WTC11 (cell line): ENCODE data around the gene CCDC12.

Source experiments
- CBFB ChIP-seq: sonication (generic); formaldehyde crosslinking; IDR thresholded peaks from 2 replicates; pipeline ENCODE4 v1.8.1; 2022; ENCODE audit warnings: mild to moderate bottlenecking, low read depth, missing genetic modification reagents
- CTCF ChIP-seq: fragments of 200-600 bp; IDR thresholded peaks from 2 replicates; pipeline ENCODE4 v1.8.0; 2022; ENCODE audit warnings: antibody characterized with exemption
- E2F4 ChIP-seq: sonication (generic); formaldehyde crosslinking; IDR thresholded peaks from 2 replicates; pipeline ENCODE4 v1.8.1; 2022; ENCODE audit warnings: low read depth, mild to moderate bottlenecking, moderate library complexity, missing genetic modification reagents, borderline replicate concordance
- ESRRA ChIP-seq: sonication (generic); formaldehyde crosslinking; IDR thresholded peaks from 2 replicates; pipeline ENCODE4 v1.8.1; 2022; ENCODE audit warnings: mild to moderate bottlenecking, missing genetic modification reagents, borderline replicate concordance
- ETV6 ChIP-seq: sonication (generic); formaldehyde crosslinking; IDR thresholded peaks from 2 replicates; pipeline ENCODE4 v1.8.1; 2022; ENCODE audit warnings: mild to moderate bottlenecking, missing genetic modification reagents
- FOXP1 ChIP-seq: sonication (generic); formaldehyde crosslinking; IDR thresholded peaks from 2 replicates; pipeline ENCODE4 v1.8.0; 2022; ENCODE audit warnings: missing genetic modification reagents, mild to moderate bottlenecking, moderate library complexity, borderline replicate concordance
- RELA ChIP-seq: sonication (generic); formaldehyde crosslinking; IDR thresholded peaks from 2 replicates; pipeline ENCODE4 v1.8.1; 2022; ENCODE audit warnings: missing genetic modification reagents, mild to moderate bottlenecking, borderline replicate concordance
- SP1 ChIP-seq: sonication (generic); formaldehyde crosslinking; conservative IDR thresholded peaks from 2 replicates; pipeline ENCODE4 v1.8.1; 2022; ENCODE audit warnings: missing genetic modification reagents
- USF1 ChIP-seq: sonication (generic); formaldehyde crosslinking; IDR thresholded peaks from 2 replicates; pipeline ENCODE4 v1.8.0; 2022; ENCODE audit warnings: mild to moderate bottlenecking, missing genetic modification reagents
- TF ChIP-seq, protein P1 (sequence below): sonication (generic); formaldehyde crosslinking; IDR thresholded peaks from 2 replicates; pipeline ENCODE4 v1.8.0; 2022; ENCODE audit warnings: mild to moderate bottlenecking, missing genetic modification reagents
- TF ChIP-seq, protein P2 (sequence below): sonication (generic); formaldehyde crosslinking; IDR thresholded peaks from 2 replicates; pipeline ENCODE4 v1.8.1; 2022; ENCODE audit warnings: mild to moderate bottlenecking, missing genetic modification reagents, moderate library complexity, borderline replicate concordance

GRCh38 chr3:46968783-46969428 lies 7.6 kb downstream of the CCDC12 start:
- TF ChIP-seq RELA (CRISPR knock-in tag): no peak
- TF ChIP-seq, protein P1, sequence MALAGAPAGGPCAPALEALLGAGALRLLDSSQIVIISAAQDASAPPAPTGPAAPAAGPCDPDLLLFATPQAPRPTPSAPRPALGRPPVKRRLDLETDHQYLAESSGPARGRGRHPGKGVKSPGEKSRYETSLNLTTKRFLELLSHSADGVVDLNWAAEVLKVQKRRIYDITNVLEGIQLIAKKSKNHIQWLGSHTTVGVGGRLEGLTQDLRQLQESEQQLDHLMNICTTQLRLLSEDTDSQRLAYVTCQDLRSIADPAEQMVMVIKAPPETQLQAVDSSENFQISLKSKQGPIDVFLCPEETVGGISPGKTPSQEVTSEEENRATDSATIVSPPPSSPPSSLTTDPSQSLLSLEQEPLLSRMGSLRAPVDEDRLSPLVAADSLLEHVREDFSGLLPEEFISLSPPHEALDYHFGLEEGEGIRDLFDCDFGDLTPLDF (CRISPR knock-in tag): no peak
- no peak for TF ChIP-seq CTCF
- no peak for TF ChIP-seq USF1 (CRISPR knock-in tag)
- no peak for TF ChIP-seq ETV6 (CRISPR knock-in tag)
- TF ChIP-seq ESRRA (CRISPR knock-in tag): no peak
- TF ChIP-seq, protein P2, sequence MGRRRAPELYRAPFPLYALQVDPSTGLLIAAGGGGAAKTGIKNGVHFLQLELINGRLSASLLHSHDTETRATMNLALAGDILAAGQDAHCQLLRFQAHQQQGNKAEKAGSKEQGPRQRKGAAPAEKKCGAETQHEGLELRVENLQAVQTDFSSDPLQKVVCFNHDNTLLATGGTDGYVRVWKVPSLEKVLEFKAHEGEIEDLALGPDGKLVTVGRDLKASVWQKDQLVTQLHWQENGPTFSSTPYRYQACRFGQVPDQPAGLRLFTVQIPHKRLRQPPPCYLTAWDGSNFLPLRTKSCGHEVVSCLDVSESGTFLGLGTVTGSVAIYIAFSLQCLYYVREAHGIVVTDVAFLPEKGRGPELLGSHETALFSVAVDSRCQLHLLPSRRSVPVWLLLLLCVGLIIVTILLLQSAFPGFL: no peak
- no peak for TF ChIP-seq CBFB
- no peak for TF ChIP-seq SP1 (CRISPR knock-in tag)
- TF ChIP-seq FOXP1: no peak
- no peak for TF ChIP-seq E2F4 (CRISPR knock-in tag)
